Stomach smooth muscle (tissue), 2 donors: ENCODE results near the gene CCDC150.

Experiments
- H3K27ac ChIP-seq: one replicate; pipeline ENCODE4 v1.7.0; 2013; ENCODE audit warnings: mild to moderate bottlenecking, low read length, inconsistent platforms
- H3K27me3 ChIP-seq, 2 donors: one replicate each; pipeline ENCODE4 v1.7.0; 2013; ENCODE audit warnings: low read length in 2 of 2; ENCODE audit not compliant: insufficient read depth in 2 of 2, control insufficient read depth in 1 of 2
- H3K36me3 ChIP-seq, 2 donors: one replicate each; pipeline ENCODE4 v1.7.0; 2013; ENCODE audit warnings: low read length in 2 of 2; ENCODE audit not compliant: control insufficient read depth in 2 of 2, insufficient read depth in 2 of 2
- H3K4me1 ChIP-seq: one replicate; pipeline ENCODE4 v1.7.0; 2013; ENCODE audit warnings: low read length; ENCODE audit not compliant: control insufficient read depth, insufficient read depth
- H3K4me3 ChIP-seq, 2 donors: one replicate each; pipeline ENCODE4 v1.7.0; 2013; ENCODE audit warnings: low read length in 2 of 2
- H3K9ac ChIP-seq, 2 donors: one replicate each; pipeline ENCODE4 v1.7.0; 2013; ENCODE audit warnings: low read length in 2 of 2, mild to moderate bottlenecking in 1 of 2
- H3K9me3 ChIP-seq, 2 donors: one replicate each; pipeline ENCODE4 v1.7.0; 2013; ENCODE audit warnings: low read length in 2 of 2; ENCODE audit not compliant: control insufficient read depth in 2 of 2
- donor health status: healthy.
- donor health status: Pancreatic carcinoma.

Gene CCDC150

GRCh38 chr2:196635156-196635555, 4.4 kb upstream of the CCDC150 start:
- H3K4me3 ChIP-seq, result no peak overlapping the region
- H3K9ac ChIP-seq, result no peak overlapping the region
- H3K9me3 ChIP-seq, result no peaks in the 10 kb centered on the region
- no peaks in the 10 kb centered on the region for H3K36me3 ChIP-seq
- H3K27ac ChIP-seq, result no peak overlapping the region
- peaks cover 5% of the 10 kb centered on the region for H3K4me1 ChIP-seq
- no peaks in the 10 kb centered on the region for H3K27me3 ChIP-seq

- Histone ChIP-seq H3K27me3 (no peaks in the 10 kb centered on the region), H3K4me3 (no peak overlapping the region), H3K9ac (no peak overlapping the region), H3K27ac (no peak overlapping the region), H3K36me3 (no peaks in the 10 kb centered on the region), H3K9me3 (no peaks in the 10 kb centered on the region), H3K4me1 (peaks cover 5% of the 10 kb centered on the region)
Observed at GRCh38 chr2:196638765-196639164, 750 bp upstream of the CCDC150 start.

DNA sequence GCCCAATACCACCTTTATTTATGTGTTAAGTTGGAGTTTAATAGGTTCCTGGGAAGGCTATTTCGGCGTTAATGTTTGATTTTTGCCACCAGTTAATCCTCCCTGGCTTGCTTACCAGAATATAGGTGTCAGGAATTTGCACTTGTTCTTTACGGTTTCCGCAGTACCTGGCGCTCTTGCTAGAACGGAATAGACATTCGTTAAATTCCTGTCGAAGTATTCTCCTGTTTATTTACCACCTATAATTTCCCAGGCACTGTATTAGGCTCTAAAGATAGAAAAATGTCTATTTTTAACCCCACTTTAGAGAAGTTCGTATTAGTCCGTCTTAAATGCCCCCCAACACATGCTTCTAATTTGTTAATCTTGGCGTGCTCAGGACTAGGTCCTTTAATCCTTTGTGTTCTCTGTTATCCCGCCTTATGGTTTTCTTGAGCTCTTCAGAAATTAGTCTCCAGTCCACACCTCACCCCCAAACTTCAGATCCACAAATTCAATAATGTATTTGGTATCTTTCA, 575 bp downstream of the CCDC150 start:
- peak overlapping the region; percentile 68 to 86 for H3K4me3 ChIP-seq
- no peaks in the 10 kb centered on the region for H3K9me3 ChIP-seq
- no peak overlapping the region for H3K27ac ChIP-seq
- peaks cover 5% of the 10 kb centered on the region for H3K4me1 ChIP-seq
- no peaks in the 10 kb centered on the region for H3K36me3 ChIP-seq
- H3K9ac ChIP-seq, result peak overlapping the region; percentile 47 to 69
- no peaks in the 10 kb centered on the region for H3K27me3 ChIP-seq

GRCh38 chr2:196649202-196649601, 9.7 kb downstream of the CCDC150 start:
- Histone ChIP-seq H3K4me3 (no peak overlapping the region), H3K27ac (no peak overlapping the region), H3K36me3 (no peaks in the 10 kb centered on the region), H3K4me1 (no peaks in the 10 kb centered on the region), H3K27me3 (no peaks in the 10 kb centered on the region), H3K9ac (no peak overlapping the region), H3K9me3 (peaks cover 4 to 9% of the 10 kb centered on the region in 2 donors)

- Histone ChIP-seq H3K27ac (no peak overlapping the region), H3K9me3 (peaks cover 4 to 9% of the 10 kb centered on the region in 2 donors), H3K4me1 (no peaks in the 10 kb centered on the region), H3K4me3 (no peak overlapping the region), H3K27me3 (no peaks in the 10 kb centered on the region), H3K36me3 (no peaks in the 10 kb centered on the region), H3K9ac (no peak overlapping the region)
Observed at GRCh38 chr2:196651387-196652094, 12.0 kb downstream of the CCDC150 start.

DNA sequence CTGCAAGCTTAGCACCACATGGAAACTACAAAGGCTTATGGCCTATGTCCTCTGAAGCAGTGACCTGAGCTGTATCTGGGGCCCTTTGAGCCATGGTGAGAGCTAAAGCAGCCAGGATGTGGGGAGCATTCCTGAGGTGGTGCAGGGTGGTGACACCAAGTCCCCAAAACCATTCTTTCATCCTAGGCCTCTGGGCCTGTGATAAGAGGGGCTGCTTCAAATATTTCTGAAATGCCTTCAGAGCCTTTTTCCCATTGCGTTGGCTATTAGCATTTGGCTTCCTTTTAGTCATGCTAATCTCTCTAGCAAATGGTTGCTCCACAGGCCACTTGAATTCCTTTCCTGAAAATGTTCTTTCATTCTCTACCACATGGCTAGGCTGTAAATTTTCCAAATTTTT, 13.4 kb downstream of the CCDC150 start:
- no peaks in the 10 kb centered on the region for H3K4me1 ChIP-seq
- peaks cover 4 to 9% of the 10 kb centered on the region in 2 donors for H3K9me3 ChIP-seq
- no peaks in the 10 kb centered on the region for H3K36me3 ChIP-seq
- H3K9ac ChIP-seq, result no peak overlapping the region
- no peaks in the 10 kb centered on the region for H3K27me3 ChIP-seq
- H3K27ac ChIP-seq, result no peak overlapping the region
- H3K4me3 ChIP-seq, result no peak overlapping the region

GRCh38 chr2:196653843-196654242, 14.3 kb downstream of the CCDC150 start:
- H3K36me3 ChIP-seq, result no peaks in the 10 kb centered on the region
- no peaks in the 10 kb centered on the region for H3K27me3 ChIP-seq
- no peak overlapping the region for H3K4me3 ChIP-seq
- H3K9ac ChIP-seq, result no peak overlapping the region
- H3K27ac ChIP-seq, result no peak overlapping the region
- H3K4me1 ChIP-seq, result no peaks in the 10 kb centered on the region
- H3K9me3 ChIP-seq, result peaks cover 4 to 9% of the 10 kb centered on the region in 2 donors

GRCh38 chr2:196655761-196656160, 16.2 kb downstream of the CCDC150 start:
- H3K9me3 ChIP-seq, result peaks cover 4% of the 10 kb centered on the region in 2 donors

DNA sequence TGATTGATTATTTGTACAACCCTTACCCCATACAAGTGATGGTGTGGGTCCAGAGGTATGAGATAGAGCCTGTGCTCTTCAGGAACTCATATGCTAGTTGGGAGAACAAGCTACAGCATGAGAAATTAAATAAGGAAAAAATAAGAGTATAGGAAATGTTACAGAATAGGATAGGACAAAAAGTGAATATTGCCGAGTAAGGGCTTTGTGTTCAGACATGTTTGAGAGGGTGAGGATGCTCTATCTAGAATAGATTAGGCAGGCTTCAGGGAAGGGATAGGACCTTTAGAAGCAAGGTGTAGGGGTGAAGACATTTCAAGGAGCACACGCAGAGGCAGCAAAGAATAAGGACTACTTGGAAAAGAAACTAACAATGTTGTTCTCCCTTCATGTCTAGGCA, 17.8 kb downstream of the CCDC150 start:
- Histone ChIP-seq H3K27ac (no peak overlapping the region), H3K9me3 (peaks cover 0 to 2% of the 10 kb centered on the region in 2 donors), H3K9ac (no peak overlapping the region), H3K4me3 (no peak overlapping the region), H3K4me1 (no peaks in the 10 kb centered on the region), H3K27me3 (no peaks in the 10 kb centered on the region), H3K36me3 (no peaks in the 10 kb centered on the region)

More at GRCh38 chr2:196655761-196656160, 16.2 kb downstream of the CCDC150 start:
- H3K27ac ChIP-seq, result no peak overlapping the region
- no peaks in the 10 kb centered on the region for H3K36me3 ChIP-seq
- no peak overlapping the region for H3K9ac ChIP-seq
- no peaks in the 10 kb centered on the region for H3K27me3 ChIP-seq
- H3K4me1 ChIP-seq, result no peaks in the 10 kb centered on the region
- no peak overlapping the region for H3K4me3 ChIP-seq

DNA sequence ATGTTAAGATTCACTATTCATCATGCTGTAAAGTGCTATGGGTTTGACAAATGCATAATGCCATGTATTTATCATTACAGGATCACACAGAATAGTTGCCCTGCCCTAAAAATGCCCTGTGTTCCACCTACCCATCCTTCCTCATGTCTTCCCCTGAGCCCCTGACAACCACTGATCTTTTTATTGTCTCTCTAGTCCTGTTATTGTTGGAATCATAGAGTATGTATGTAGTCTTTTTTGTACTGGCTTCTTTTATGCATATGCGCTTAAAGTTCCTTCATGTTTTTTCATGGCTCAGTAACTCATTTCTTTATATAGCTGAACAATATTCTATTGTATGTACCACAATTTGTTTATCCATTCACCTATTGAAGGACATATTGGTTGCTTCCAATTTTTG, 20.3 kb downstream of the CCDC150 start:
- Histone ChIP-seq H3K27me3 (no peaks in the 10 kb centered on the region), H3K9me3 (no peaks in the 10 kb centered on the region), H3K27ac (no peak overlapping the region), H3K36me3 (no peaks in the 10 kb centered on the region), H3K4me3 (no peak overlapping the region), H3K9ac (no peak overlapping the region), H3K4me1 (no peaks in the 10 kb centered on the region)

DNA sequence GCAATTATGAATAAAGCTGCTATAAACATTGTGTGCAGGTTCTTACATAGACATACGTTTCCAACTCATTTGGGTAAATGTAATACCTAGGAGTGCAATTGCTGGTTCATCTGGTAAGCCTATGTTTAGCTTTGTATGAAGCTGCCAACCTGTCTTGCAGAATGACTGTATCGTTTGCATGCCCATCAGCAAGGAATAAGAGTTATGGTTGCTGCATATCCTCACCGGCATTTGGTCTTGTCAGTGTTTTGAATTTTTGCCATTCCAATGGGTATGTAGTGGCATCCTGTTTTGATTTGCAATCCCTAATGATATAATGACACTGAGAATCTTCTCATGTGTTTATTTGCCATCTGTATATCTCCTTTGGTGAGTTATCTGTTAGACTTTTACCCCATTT, 20.7 kb downstream of the CCDC150 start:
- no peak overlapping the region for H3K9ac ChIP-seq
- no peak overlapping the region for H3K4me3 ChIP-seq
- no peaks in the 10 kb centered on the region for H3K9me3 ChIP-seq
- H3K27ac ChIP-seq, result no peak overlapping the region
- no peaks in the 10 kb centered on the region for H3K4me1 ChIP-seq
- no peaks in the 10 kb centered on the region for H3K27me3 ChIP-seq
- H3K36me3 ChIP-seq, result no peaks in the 10 kb centered on the region
